Stimulated activated CD4-positive, alpha-beta T cell treated with anti-CD3 and anti-CD28 coated beads, Interleukin-4, amount 100 ng/mL, for 24 hours (primary cell): ENCODE data around the gene GPHA2.

Experiments used
- DNase-seq: peaks from one replicate; pipeline ENCODE4 v3.0.0-alpha.2; 2020

Gene GPHA2

GRCh38 chr11:64888729-64889511, 46.8 kb downstream of the GPHA2 start:
- DNase-seq, result no peak

DNA sequence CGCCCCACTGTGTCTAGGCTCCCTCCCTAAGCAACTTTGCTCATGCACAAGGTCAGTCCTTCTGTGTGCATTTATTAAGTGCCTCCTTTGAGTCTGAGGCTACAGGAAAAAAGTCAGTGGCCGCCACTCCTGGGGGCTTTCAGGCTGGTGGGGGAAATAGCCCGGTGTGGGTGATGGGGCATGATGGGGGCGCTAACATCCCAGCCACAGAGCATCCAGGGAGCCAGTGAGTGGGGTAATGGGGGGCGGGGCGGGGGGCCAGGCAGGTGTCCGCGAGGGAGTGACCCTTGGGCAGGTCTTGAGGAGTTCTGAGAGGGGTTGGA, 47.3 kb downstream of the GPHA2 start:
- no peak for DNase-seq

DNA sequence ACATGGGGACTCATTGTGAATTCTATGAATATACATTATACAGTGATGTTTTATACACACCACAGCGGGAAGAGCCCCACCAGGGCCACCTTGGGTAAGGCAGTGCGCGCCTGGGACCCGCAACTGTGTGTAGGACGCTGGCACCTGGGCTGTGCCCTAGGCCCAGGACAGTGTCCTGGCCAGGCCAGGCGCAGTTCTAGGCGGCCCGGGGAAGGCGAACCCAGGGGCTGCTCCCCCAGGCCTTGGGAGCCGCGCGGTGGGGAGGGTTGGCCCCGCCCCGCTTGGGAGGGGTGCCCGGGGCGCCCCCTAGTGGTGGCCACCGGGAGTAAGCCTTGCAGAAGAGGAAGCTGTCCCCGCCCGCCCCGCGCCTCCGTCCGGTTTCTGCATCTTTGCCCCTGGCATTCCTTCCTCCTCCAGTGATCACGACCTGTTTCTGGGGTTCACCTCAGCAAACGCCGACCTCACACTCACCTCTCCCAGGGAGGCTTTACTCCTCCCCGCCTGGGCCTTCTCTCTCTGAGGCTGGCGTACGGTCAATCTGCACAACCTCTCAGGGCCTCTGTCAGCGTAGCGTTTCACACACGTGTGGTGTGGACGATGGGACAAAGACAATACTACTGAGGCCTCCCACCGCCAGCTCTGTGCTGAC, 47.8 kb downstream of the GPHA2 start:
- DNase-seq, result peak; percentile 85

GRCh38 chr11:64887234-64887756, 48.4 kb downstream of the GPHA2 start:
- DNase-seq, result no peak

- peak; percentile 58 for DNase-seq
These were observed 50.1 kb downstream of the GPHA2 start for GRCh38 chr11:64885367-64886286.
